Activated naive CD8-positive, alpha-beta T cell (primary cell): ENCODE measurements around the gene USP28.

Source experiments
- H3K27ac Mint-ChIP-seq: one replicate; pipeline ENCODE4 v1.8.0; 2021; ENCODE audit warnings: mixed read lengths
- H3K27me3 Mint-ChIP-seq: one replicate; pipeline ENCODE4 v1.8.0; 2021; ENCODE audit warnings: mixed read lengths
- H3K36me3 Mint-ChIP-seq: one replicate; pipeline ENCODE4 v1.8.0; 2021; ENCODE audit warnings: mixed read lengths
- H3K4me1 Mint-ChIP-seq: one replicate; pipeline ENCODE4 v1.8.0; 2021; ENCODE audit warnings: low read depth, mixed read lengths
- H3K4me3 Mint-ChIP-seq: one replicate; pipeline ENCODE4 v1.8.0; 2021; ENCODE audit warnings: mild to moderate bottlenecking, mixed read lengths
- H3K9me3 Mint-ChIP-seq: one replicate; pipeline ENCODE4 v1.8.0; 2021; ENCODE audit warnings: low read depth, mixed read lengths

Gene USP28

DNA sequence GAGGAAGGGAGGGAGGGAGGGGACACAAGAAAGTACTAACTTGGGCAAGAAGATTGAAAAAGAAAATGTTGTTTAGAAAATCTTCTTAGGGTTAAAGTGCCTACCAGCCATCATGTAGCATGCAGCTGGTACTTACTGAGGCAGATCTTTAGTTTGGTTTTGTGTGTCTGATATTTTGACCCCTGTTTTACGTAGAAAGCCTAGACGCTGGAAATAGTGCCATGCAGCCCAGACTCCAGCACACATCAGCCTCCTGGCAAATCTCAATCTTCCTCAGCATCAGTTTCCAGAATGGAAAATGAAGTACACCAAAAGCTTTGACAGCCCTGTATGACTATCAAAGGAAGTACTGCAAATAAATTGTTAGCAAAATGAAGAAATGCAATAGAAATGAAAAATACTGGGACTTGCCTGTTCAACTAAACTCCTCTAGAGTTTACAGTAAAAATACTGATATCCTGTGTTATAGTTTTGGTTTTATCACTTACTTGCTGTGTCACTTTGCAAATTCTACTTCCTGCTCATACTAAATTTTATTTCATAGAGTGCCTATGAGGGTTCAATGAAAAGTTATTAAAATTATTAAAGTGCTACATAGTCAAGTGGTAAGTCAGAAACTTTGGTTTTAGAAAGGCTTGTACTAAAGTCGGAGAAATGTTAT lies 7.4 kb downstream of the USP28 start:
- peaks cover 19% of the 10 kb centered on the region for H3K4me1 Mint-ChIP-seq
- H3K27me3 Mint-ChIP-seq = no peaks in the 10 kb centered on the region
- H3K36me3 Mint-ChIP-seq = peaks cover 20% of the 10 kb centered on the region
- no peak overlapping the region for H3K4me3 Mint-ChIP-seq
- H3K27ac Mint-ChIP-seq = no peak overlapping the region
- H3K9me3 Mint-ChIP-seq = no peaks in the 10 kb centered on the region

DNA sequence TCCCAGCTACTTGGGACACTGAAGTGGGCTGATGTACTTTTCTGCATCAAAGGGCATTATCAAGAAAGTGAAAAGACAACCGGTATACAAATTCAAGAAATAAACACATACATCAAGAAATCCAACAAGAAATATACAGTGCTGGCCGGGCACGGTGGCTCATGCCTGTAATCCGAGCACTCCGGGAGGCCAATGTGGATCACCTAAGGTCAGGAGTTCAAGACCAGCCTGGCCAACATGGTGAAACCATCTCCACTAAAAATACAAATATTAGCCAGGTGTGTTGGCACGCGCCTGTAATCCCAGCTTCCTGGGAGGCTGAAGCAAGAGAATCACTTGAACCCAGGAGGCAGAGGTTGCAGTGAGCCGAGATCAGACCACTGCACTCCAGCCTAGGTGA lies 9.5 kb downstream of the USP28 start:
- Mint-ChIP-seq H3K9me3 (no peaks in the 10 kb centered on the region), H3K4me1 (peaks cover 14% of the 10 kb centered on the region), H3K27me3 (no peaks in the 10 kb centered on the region), H3K4me3 (no peak overlapping the region), H3K27ac (no peak overlapping the region), H3K36me3 (peaks cover 26% of the 10 kb centered on the region)

DNA sequence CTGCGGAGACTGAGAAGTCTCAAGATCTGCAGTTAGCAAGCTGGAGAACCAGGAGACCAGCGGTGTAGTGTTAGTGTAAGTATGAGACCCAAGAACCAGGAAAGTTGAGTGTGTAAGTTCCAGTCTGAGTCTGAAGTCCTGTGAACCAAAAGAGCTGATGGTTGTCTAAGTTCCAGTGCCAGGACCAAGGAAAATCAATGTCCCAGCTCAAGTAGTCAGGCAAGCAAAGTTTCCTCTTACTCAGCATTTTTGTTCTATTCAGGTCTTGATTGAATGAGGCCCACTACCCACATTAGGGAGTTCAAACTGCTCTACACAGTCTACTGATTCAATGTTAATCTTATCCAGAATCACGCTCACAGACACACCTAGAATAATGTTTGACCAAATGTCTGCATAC lies 11.0 kb downstream of the USP28 start:
- H3K4me3 Mint-ChIP-seq = no peak overlapping the region
- H3K36me3 Mint-ChIP-seq = peaks cover 26% of the 10 kb centered on the region
- H3K4me1 Mint-ChIP-seq = peaks cover 21% of the 10 kb centered on the region
- H3K9me3 Mint-ChIP-seq = no peaks in the 10 kb centered on the region
- no peaks in the 10 kb centered on the region for H3K27me3 Mint-ChIP-seq
- H3K27ac Mint-ChIP-seq = no peak overlapping the region

DNA sequence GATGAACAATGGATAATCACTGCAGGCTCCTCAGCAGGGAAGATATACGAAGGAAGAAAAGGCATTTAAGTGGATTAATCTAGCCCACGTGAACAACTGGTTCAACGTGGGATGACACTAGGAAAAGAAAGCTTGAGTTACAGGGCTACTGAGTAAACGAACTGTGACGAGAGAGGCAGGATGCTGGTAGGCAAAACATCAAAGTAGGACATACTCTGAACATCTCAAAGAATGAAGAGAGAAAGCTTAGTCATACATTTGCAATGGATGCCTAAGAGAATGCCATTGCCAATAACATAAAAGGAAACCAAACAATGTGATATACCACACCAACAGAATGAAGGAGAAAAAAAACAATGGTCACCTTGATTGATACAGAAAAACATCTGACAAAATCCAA lies 12.9 kb downstream of the USP28 start:
- H3K4me3 Mint-ChIP-seq = no peak overlapping the region
- H3K4me1 Mint-ChIP-seq = peaks cover 16% of the 10 kb centered on the region
- no peaks in the 10 kb centered on the region for H3K27me3 Mint-ChIP-seq
- H3K9me3 Mint-ChIP-seq = no peaks in the 10 kb centered on the region
- H3K27ac Mint-ChIP-seq = no peak overlapping the region
- peaks cover 21% of the 10 kb centered on the region for H3K36me3 Mint-ChIP-seq

DNA sequence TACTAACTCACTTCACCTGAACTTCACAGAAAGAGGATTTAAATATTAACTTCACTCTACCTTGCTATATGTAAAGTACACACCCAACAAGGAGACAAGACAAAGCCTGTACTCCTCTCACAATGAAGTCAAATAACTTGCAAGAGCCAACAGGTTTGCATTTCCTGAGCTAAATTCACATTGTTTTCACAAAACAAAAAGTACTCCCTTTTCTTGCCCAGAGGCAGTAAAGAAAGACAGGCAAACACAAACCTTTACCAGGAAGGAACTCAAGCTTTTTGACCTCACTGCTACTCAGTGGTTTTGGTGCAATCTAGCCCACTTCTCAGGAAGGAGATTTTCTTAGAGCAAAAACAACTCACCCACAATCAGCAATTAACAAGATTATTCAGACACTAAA lies 15.7 kb downstream of the USP28 start:
- peaks cover 16% of the 10 kb centered on the region for H3K4me1 Mint-ChIP-seq
- H3K27me3 Mint-ChIP-seq = no peaks in the 10 kb centered on the region
- no peaks in the 10 kb centered on the region for H3K9me3 Mint-ChIP-seq
- no peak overlapping the region for H3K4me3 Mint-ChIP-seq
- H3K27ac Mint-ChIP-seq = no peak overlapping the region
- H3K36me3 Mint-ChIP-seq = peaks cover 12% of the 10 kb centered on the region

DNA sequence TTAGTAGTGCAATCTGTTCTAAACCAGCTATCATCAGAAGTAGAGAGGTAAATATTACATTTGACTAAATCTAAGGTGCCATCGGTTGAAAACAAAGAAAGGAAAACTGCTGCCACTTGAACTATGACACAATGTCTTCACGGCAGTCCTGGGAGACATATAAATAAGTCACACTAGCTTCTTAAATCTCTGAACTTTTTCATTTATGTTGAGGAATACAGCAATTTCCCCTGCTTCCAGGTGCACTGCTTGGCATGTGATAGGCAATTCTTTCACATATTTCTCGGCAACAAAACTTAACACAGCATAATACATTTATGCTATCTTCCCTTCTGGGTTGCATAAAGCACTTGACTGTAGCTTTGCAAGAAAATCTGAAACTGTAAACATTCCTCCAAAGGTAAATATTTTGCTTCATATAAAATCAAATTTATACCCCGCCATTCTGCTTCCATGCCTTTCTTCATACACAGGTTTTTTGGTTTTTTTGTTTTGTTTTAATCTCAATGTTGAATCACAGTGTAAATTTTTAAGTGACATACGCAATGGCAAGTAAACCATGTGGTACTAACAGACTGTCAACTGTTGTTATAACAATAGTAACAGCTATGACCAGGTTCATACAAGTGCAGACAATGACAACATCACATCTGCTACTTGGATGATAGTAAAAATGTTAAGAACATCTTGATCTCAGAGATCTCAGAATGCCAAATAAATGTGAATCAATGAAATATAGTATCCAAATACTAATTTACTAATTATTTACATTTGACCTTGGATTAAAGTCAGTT lies 18.2 kb downstream of the USP28 start:
- Mint-ChIP-seq H3K4me1 (peaks cover 11% of the 10 kb centered on the region), H3K9me3 (no peaks in the 10 kb centered on the region), H3K4me3 (no peak overlapping the region), H3K36me3 (peaks cover 6% of the 10 kb centered on the region), H3K27me3 (no peaks in the 10 kb centered on the region), H3K27ac (no peak overlapping the region)

DNA sequence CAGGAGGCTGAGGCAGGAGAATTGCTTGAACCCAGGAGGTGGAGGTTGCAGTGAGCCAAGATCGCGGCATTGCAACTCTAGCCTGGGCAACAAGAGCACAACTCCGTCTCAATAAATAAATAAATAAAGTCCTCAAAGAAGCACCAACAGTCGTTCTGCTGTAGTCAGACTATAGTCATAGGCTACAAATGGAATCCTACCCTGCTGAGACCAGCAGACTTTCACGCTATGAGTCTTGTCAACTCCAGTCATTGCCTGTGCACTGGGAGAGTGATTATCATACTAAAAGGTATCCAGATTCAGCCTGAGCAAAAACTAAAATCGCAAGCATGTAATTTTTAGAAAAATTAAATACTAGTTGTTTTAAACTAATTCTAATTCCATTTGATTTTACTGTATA lies 19.6 kb downstream of the USP28 start:
- H3K36me3 Mint-ChIP-seq = peaks cover 9% of the 10 kb centered on the region
- no peak overlapping the region for H3K4me3 Mint-ChIP-seq
- no peaks in the 10 kb centered on the region for H3K9me3 Mint-ChIP-seq
- peaks cover 9% of the 10 kb centered on the region for H3K4me1 Mint-ChIP-seq
- H3K27ac Mint-ChIP-seq = no peak overlapping the region
- H3K27me3 Mint-ChIP-seq = no peaks in the 10 kb centered on the region

DNA sequence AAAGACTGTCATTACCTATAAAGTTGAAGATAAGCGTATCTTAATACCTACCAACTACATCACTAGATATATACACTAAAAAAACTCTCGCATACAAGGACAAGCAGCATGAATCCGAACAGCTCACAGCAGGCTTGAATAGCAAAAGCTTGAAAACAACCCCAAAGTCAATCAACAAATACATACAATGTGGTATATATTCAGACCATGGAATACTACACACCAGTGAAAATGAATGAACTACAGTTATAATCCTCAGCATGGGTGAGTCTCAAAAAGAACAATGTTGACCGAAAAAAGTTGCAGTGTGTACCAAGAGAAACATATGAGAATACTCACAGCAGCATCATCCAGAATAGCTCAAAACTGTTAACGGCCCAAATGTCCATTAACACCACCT lies 25.2 kb downstream of the USP28 start:
- no peaks in the 10 kb centered on the region for H3K27me3 Mint-ChIP-seq
- H3K4me1 Mint-ChIP-seq = no peaks in the 10 kb centered on the region
- H3K9me3 Mint-ChIP-seq = no peaks in the 10 kb centered on the region
- H3K4me3 Mint-ChIP-seq = no peak overlapping the region
- no peak overlapping the region for H3K27ac Mint-ChIP-seq
- peaks cover 23% of the 10 kb centered on the region for H3K36me3 Mint-ChIP-seq

DNA sequence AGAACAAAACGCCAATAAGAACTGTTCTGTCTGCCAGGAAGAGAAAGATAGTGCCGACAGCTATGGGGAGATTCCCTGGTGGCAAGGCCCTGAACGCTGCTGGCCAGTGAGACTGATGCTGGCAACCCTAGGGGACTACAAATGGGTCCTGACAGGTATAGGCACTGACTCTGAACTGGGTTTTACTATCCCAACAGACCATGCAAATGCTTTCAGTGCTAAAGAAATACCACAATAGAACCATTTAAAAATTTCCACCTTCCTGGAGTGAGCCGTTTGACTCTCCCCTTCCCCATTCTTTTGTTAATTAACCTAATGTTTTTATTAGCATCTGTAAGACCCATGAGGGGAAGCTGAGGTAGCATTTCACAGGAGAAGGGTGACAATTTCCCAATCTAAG lies 25.7 kb downstream of the USP28 start:
- no peaks in the 10 kb centered on the region for H3K27me3 Mint-ChIP-seq
- no peaks in the 10 kb centered on the region for H3K4me1 Mint-ChIP-seq
- H3K36me3 Mint-ChIP-seq = peaks cover 23% of the 10 kb centered on the region
- no peaks in the 10 kb centered on the region for H3K9me3 Mint-ChIP-seq
- no peak overlapping the region for H3K27ac Mint-ChIP-seq
- H3K4me3 Mint-ChIP-seq = no peak overlapping the region

DNA sequence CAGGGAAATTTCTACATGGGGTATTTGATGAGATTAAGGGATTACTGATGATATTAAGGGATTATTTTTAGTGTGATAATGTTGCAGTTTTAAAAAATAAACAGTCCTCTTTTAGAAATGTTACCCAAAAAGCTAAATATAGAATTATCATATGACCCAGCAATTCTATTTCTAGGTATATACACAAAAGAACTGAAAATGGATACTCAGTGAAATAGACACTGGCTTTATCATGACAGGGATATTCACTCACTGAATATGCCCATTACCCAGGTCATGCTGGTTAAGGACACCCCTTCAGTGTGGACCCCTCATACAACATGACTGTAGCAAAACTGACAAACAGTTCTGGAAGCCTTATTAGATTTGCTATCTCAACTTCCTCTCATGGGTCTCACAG lies 27.8 kb downstream of the USP28 start:
- Mint-ChIP-seq H3K4me3 (no peak overlapping the region), H3K27ac (no peak overlapping the region), H3K36me3 (peaks cover 24% of the 10 kb centered on the region), H3K27me3 (no peaks in the 10 kb centered on the region), H3K4me1 (no peaks in the 10 kb centered on the region), H3K9me3 (no peaks in the 10 kb centered on the region)

DNA sequence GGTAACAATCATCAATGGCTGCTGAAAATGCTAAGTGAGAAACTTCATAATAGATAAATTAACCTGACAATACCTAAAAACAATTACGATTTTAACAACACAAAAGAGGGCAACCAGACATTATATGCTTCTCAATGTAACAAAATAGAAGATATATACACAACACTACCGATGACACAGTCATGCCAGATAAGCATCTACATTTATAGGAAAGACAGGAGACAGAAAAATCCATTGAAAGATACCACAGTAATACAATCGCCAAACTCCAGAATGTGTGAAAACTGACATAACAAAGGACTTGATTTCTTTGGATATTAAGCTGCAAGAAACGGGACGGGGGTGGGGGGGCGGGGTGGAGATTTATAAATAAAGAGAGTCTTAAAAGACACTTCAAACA lies 28.3 kb downstream of the USP28 start:
- Mint-ChIP-seq H3K9me3 (no peaks in the 10 kb centered on the region), H3K4me3 (no peak overlapping the region), H3K27ac (no peak overlapping the region), H3K27me3 (no peaks in the 10 kb centered on the region), H3K4me1 (no peaks in the 10 kb centered on the region), H3K36me3 (peaks cover 23% of the 10 kb centered on the region)

DNA sequence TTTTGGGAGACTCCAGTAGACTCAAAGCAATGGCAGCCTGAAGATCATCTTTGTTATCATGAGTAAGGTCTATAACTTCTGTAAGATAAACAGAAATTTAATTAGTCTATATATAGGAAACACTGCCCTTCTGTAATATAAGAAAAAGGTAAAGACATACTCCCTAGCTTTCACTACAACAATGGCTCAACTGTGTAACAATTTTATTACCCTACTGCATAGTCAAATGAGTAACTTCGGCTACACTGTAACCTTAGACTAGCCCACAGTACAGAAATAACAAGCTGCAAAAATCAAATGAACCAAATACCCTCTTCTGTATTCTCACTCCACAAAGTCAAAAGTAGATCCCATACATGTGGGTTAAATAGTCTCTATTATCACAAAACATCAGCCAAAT lies 33.7 kb downstream of the USP28 start:
- Mint-ChIP-seq H3K9me3 (no peaks in the 10 kb centered on the region), H3K27me3 (no peaks in the 10 kb centered on the region), H3K4me3 (no peak overlapping the region), H3K4me1 (no peaks in the 10 kb centered on the region), H3K36me3 (peaks cover 17% of the 10 kb centered on the region), H3K27ac (no peak overlapping the region)

DNA sequence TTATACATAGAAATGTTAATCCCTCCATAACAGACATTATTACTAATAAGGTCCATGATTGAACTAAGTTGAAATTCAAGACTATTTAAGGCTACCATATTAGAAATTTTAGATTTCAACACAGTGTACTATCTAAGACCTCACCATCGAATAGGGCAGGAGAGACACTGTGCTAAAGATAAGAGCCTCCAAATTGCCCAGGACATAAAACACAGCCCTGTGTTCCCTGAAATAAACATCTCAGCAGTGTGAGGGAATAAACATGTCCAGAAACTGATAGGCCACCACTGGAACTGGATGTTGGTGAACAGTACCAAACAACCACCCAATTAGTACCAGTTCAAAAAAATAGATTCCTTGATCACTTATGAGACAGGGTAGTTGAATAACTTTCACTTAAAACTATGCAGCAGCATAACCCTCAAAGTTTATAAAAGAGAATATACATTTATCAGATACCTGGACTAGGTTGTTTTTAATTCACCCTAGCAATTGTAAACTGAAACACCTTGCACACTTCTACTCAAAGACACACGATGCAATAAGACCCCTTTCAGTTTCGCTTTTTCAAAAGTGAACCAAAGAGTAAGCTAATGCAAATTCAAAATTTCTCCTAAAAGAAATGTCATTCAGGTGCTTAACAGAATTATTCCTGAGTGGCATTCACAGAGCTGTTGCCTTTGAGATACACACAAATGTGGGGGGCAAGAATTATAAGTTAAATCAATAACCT lies 34.3 kb downstream of the USP28 start:
- no peaks in the 10 kb centered on the region for H3K9me3 Mint-ChIP-seq
- H3K27me3 Mint-ChIP-seq = no peaks in the 10 kb centered on the region
- H3K4me1 Mint-ChIP-seq = no peaks in the 10 kb centered on the region
- peaks cover 17% of the 10 kb centered on the region for H3K36me3 Mint-ChIP-seq
- H3K4me3 Mint-ChIP-seq = no peak overlapping the region
- H3K27ac Mint-ChIP-seq = no peak overlapping the region

DNA sequence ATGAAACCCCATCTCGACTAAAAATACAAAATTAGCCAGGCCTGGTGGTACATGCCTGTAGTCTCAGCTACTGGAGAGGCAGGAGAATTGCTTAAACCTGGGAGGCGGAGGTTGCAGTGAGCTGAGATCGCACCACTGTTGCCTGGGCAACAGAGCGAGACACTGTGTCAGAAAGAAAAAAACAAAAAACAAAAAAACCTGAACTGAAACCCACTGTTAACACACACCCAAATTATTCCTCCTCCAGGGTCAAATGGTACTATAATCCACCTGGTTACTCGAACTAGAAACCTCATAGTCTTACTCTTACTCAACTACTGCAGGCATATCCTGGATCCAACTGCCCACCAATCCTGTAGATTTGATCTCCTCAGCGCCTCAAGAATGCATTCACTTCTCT lies 35.5 kb downstream of the USP28 start:
- Mint-ChIP-seq H3K27me3 (no peaks in the 10 kb centered on the region), H3K4me3 (no peak overlapping the region), H3K9me3 (no peaks in the 10 kb centered on the region), H3K27ac (no peak overlapping the region), H3K4me1 (no peaks in the 10 kb centered on the region), H3K36me3 (peaks cover 17% of the 10 kb centered on the region)

DNA sequence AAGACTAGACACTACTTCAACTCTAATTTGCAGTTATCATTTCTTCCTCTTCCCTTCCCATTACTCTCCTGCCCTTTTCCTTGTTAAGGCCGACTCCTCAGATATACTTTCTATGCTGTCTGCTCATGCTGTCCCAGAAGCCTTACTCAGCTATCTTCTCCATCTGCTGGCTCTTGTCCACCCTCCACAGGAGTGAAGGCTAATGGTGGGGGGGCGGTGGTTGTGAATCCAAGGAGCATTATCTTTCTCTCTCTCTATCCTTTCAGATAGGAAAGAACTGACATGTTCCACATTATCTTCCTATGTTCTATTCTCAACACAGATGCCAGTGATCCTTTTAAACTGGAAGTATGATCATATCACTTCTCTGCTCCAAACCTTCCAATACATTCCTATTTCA lies 37.4 kb downstream of the USP28 start:
- no peaks in the 10 kb centered on the region for H3K4me1 Mint-ChIP-seq
- no peak overlapping the region for H3K27ac Mint-ChIP-seq
- peaks cover 14% of the 10 kb centered on the region for H3K36me3 Mint-ChIP-seq
- no peaks in the 10 kb centered on the region for H3K9me3 Mint-ChIP-seq
- H3K27me3 Mint-ChIP-seq = no peaks in the 10 kb centered on the region
- H3K4me3 Mint-ChIP-seq = no peak overlapping the region
